Endothelial cell of umbilical vein (primary cell): Measurements from ENCODE around the gene SUSD6. TPM values are rescaled to one million over a fixed set of nuclear protein-coding genes. Genes with fewer than 3 reads are reported as not detected.

Experiments
- BruUV-seq: library from RNA; stranded (reverse); fragments of 400-500 nt; replicated peaks from 2 replicates; lab custom pipeline; 2021; lab: Mats Ljungman, UMichigan
- CTCF ChIA-PET: fragments of 300-600, 350-600 bp; sonication (Branson Sonifier 250); formaldehyde crosslinking; loops from one replicate; lab custom pipeline; 2021; ENCODE audit warnings: antibody characterized with exemption, inconsistent platforms; lab: Charles Lee
- POLR2A ChIA-PET: fragments of 300-600, 350-600 bp; sonication (Branson Sonifier 250); formaldehyde crosslinking; loops from one replicate; lab custom pipeline; 2021; ENCODE audit warnings: antibody characterized with exemption, inconsistent platforms; lab: Charles Lee
- DNase-seq: peaks from one replicate; pipeline ENCODE4 v3.0.0-alpha.2; 2011; ENCODE audit warnings: low read depth, low spot score
- FAIRE-seq: peaks from 2 replicates; lab custom pipeline; 2011; peaks lifted over from hg19 to GRCh38; lab: Jason Lieb, UNC
- H2AFZ ChIP-seq: 2 replicates; pipeline ENCODE4 v1.6.0; 2012; ENCODE audit warnings: low read depth, low read length, control low read depth, inconsistent platforms
- H3K27ac ChIP-seq: 2 replicates; pipeline ENCODE4 v1.5.1; 2011; ENCODE audit warnings: low read depth, mild to moderate bottlenecking, control low read depth, low read length, moderate library complexity; ENCODE audit not compliant: insufficient read depth
- H3K27me3 ChIP-seq, 2 experiments: 2 replicates each; pipeline versions ENCODE4 v1.6.0 to v1.6.1; 2011; ENCODE audit warnings: low read length in 2 of 2, mixed read lengths in 1 of 2; ENCODE audit not compliant: control insufficient read depth in 2 of 2, insufficient read depth in 2 of 2
- H3K36me3 ChIP-seq, 2 experiments: 2 replicates in 1 of 2; 3 replicates in 1 of 2; pipeline ENCODE4 v1.5.1; 2011; ENCODE audit warnings: low read length in 2 of 2, mild to moderate bottlenecking in 1 of 2, moderate library complexity in 1 of 2; ENCODE audit not compliant: control insufficient read depth in 2 of 2, insufficient read depth in 2 of 2; ENCODE audit errors: extremely low read depth in 1 of 2
- H3K4me1 ChIP-seq: 3 replicates; pipeline ENCODE4 v1.5.1; 2011; ENCODE audit warnings: mild to moderate bottlenecking, low read length; ENCODE audit not compliant: control insufficient read depth, insufficient read depth; ENCODE audit errors: extremely low read depth
- H3K4me2 ChIP-seq: 2 replicates; pipeline ENCODE4 v1.6.1; 2011; ENCODE audit warnings: low read length, control low read depth, mixed read lengths; ENCODE audit not compliant: insufficient read depth
- H3K4me3 ChIP-seq, 3 experiments: fragments of 200-600 bp in 1 of 3; sonication (generic), shearing (Covaris generic) in 1 of 3; replicated peaks in 1 of 3; 2 replicates each; pipeline ENCODE4 v1.5.1; 2011 to 2016; ENCODE audit warnings: control low read depth in 3 of 3, low read length in 3 of 3, mild to moderate bottlenecking in 2 of 3, inconsistent platforms in 1 of 3, low read depth in 1 of 3, moderate library complexity in 1 of 3; ENCODE audit not compliant: insufficient read depth in 1 of 3
- H3K79me2 ChIP-seq: 2 replicates; pipeline ENCODE4 v1.6.0; 2012; ENCODE audit warnings: low read length, inconsistent platforms; ENCODE audit not compliant: control insufficient read depth, insufficient read depth
- H3K9ac ChIP-seq: replicated peaks from 2 replicates; pipeline ENCODE3; 2011; ENCODE audit warnings: low read length, control low read depth; ENCODE audit not compliant: insufficient read depth; ENCODE audit errors: extremely low read depth
- H3K9me1 ChIP-seq: replicated peaks from 3 replicates; pipeline ENCODE4 v1.6.0; 2011; ENCODE audit warnings: mild to moderate bottlenecking, low read length; ENCODE audit not compliant: control insufficient read depth, insufficient read depth; ENCODE audit errors: extremely low read depth
- H3K9me3 ChIP-seq: replicated peaks from 2 replicates; pipeline ENCODE4 v1.5.1; 2012; ENCODE audit warnings: low read length, inconsistent platforms; ENCODE audit not compliant: control insufficient read depth, insufficient read depth
- H4K20me1 ChIP-seq: replicated peaks from 2 replicates; pipeline ENCODE3; 2011; ENCODE audit warnings: mild to moderate bottlenecking, low read length; ENCODE audit not compliant: control insufficient read depth, insufficient read depth; ENCODE audit errors: extremely low read depth
- FOS ChIP-seq: IDR thresholded peaks from 2 replicates; pipeline ENCODE4 v1.6.1; 2011; ENCODE audit warnings: mild to moderate bottlenecking, low read length, moderate library complexity, borderline replicate concordance; ENCODE audit not compliant: insufficient read depth
- GATA2 ChIP-seq: IDR thresholded peaks from 2 replicates; pipeline ENCODE4 v1.7.0; 2011; ENCODE audit warnings: low read depth, mild to moderate bottlenecking, moderate library complexity, mixed read lengths, low read length; ENCODE audit not compliant: insufficient read length, insufficient read depth
- JUN ChIP-seq: IDR thresholded peaks from 2 replicates; pipeline ENCODE4 v1.6.1; 2011; ENCODE audit warnings: borderline replicate concordance, low read depth; ENCODE audit not compliant: insufficient read length, insufficient read depth
- MYC ChIP-seq: IDR thresholded peaks from one replicate; pipeline ENCODE4 v1.6.1; 2011; ENCODE audit warnings: mild to moderate bottlenecking, low read depth, low read length
- POLR2A ChIP-seq: IDR thresholded peaks from 2 replicates; pipeline ENCODE4 v1.6.1; 2012; ENCODE audit warnings: low read depth, mild to moderate bottlenecking, control low read depth, low read length
- dilution Hi-C: fragments of 300-500 bp; cut with MboI; formaldehyde crosslinking; loops from one replicate; pipeline ENCODE4 v1.15.0; 2019; ENCODE audit warnings: low sequenced_read_pairs; ENCODE audit not compliant: extremely low pct_ligation_motif_present
- intact Hi-C: fragments of 100-400 bp; cut with micrococcal nuclease; formaldehyde crosslinking; loops from one replicate; pipeline ENCODE4 v1.10.0; 2022
- polyA plus RNA-seq, 4 experiments: library from polyadenylated mRNA; depleted of rRNA in 3 of 4; stranded (reverse) in 3 of 4; unstranded in 1 of 4; fragments of >200 nt; gene quantifications; 2 replicates each; pipeline versions ENCODE4 v1.2.1 to v1.2.3, GENCODE V29; 2011 to 2012; ENCODE audit warnings: missing spikeins in 1 of 4
- total RNA-seq: library from RNA; stranded (reverse); gene quantifications from 2 replicates; pipeline ENCODE4 v1.2.3, GENCODE V29; 2021
- TF ChIP-seq, protein P1 (sequence below): IDR thresholded peaks from 2 replicates; pipeline ENCODE4 v1.6.1; 2011; ENCODE audit not compliant: insufficient read depth, insufficient read length
- TF ChIP-seq, protein P2 (sequence below), 2 donors: IDR thresholded peaks; 1 replicate in 1 of 2; 2 replicates in 1 of 2; pipeline ENCODE4 v1.5.1; 2011; ENCODE audit warnings: low read length in 2 of 2, mild to moderate bottlenecking in 2 of 2, moderate library complexity in 2 of 2, control low read depth in 1 of 2, inconsistent platforms in 1 of 2, low read depth in 1 of 2; ENCODE audit not compliant: insufficient read depth in 1 of 2; ENCODE audit errors: extremely low read depth in 1 of 2

SUSD6 gene
- total and polyA plus RNA-seq, 2 donors (not counting 3 experiments of a cell fraction or from before 2014, with no cell fraction given), result 13.4 to 19.5 TPM

DNA sequence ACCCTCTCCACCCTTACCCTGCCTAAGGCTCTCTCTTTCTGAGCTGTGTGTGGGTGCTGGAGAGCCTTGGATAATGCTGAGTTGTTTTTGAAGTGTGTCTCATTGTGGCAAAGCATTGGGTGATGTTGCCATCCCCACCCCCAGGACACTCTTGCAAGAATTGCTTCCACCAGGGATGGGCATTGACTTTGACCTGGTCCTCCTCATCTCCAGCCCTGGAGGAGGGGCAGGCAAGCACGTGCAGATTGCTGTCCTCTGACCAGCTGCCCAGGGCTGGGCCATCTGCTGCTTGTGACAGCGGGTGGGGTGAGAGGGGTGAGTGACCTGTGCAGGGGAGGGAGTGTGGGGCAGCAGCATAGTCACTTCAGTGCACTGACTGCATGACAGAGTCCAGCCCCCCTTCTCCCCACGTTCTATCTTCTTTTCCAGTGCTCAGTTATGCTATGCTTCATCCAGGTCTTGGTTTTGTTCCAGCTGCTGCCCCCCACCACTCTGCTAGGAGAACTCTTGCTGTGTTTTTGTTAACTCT is 26.2 kb downstream of the SUSD6 start:
- intact Hi-C loops, result no loop called here
- Histone ChIP-seq H4K20me1 (peaks cover 3% of the 10 kb centered on the region), H3K36me3 (no peaks in the 10 kb centered on the region), H3K9ac (no peak overlapping the region), H3K79me2 (peaks cover 39% of the 10 kb centered on the region), H2AFZ (no peak overlapping the region), H3K9me3 (no peaks in the 10 kb centered on the region), H3K4me1 (peaks cover 18% of the 10 kb centered on the region), H3K27me3 (no peaks in the 10 kb centered on the region), H3K9me1 (no peaks in the 10 kb centered on the region), H3K4me3 (no peak overlapping the region), H3K4me2 (no peak overlapping the region), H3K27ac (no peak overlapping the region)
- DNase-seq, result no peak
- CTCF ChIA-PET, result interaction anchor here (0.7 kb wide), 1 partner anchor 183 kb away, joined by 4 read pairs; no protein-coding TSS in a partner anchor
- dilution Hi-C loops, result no loop called here
- POLR2A ChIA-PET, result no interaction called here
- no TSS peak for BruUV-seq
- TF ChIP-seq MYC (no peak), GATA2 (no peak), FOS (no peak), JUN (no peak), POLR2A (no peak)
- TF ChIP-seq, protein P1, sequence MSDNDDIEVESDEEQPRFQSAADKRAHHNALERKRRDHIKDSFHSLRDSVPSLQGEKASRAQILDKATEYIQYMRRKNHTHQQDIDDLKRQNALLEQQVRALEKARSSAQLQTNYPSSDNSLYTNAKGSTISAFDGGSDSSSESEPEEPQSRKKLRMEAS, result no peak
- TF ChIP-seq, protein P2, sequence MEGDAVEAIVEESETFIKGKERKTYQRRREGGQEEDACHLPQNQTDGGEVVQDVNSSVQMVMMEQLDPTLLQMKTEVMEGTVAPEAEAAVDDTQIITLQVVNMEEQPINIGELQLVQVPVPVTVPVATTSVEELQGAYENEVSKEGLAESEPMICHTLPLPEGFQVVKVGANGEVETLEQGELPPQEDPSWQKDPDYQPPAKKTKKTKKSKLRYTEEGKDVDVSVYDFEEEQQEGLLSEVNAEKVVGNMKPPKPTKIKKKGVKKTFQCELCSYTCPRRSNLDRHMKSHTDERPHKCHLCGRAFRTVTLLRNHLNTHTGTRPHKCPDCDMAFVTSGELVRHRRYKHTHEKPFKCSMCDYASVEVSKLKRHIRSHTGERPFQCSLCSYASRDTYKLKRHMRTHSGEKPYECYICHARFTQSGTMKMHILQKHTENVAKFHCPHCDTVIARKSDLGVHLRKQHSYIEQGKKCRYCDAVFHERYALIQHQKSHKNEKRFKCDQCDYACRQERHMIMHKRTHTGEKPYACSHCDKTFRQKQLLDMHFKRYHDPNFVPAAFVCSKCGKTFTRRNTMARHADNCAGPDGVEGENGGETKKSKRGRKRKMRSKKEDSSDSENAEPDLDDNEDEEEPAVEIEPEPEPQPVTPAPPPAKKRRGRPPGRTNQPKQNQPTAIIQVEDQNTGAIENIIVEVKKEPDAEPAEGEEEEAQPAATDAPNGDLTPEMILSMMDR (IDR thresholded peaks at IDR 0.05; ENCODE audit: extremely low read depth in 1 of 2, insufficient read depth in 1 of 2, low read depth in 1 of 2, low read length in 2 of 2), result no peak
- FAIRE-seq, result no peak
